GM18498 (cell line): Measurements from ENCODE around the gene UVRAG.
"Not testable (repeated sequence)": the region's sequence is repeated elsewhere in the genome, so short reads cannot be mapped to it uniquely, and the experiment has no call there.

ENCODE experiments used
- ATAC-seq: cut with Tn5 transposase; IDR thresholded peaks from one replicate; pipeline ENCODE4 v1.9.1; 2021; ENCODE audit warnings: mild to moderate bottlenecking, moderate library complexity; ENCODE audit not compliant: unreplicated experiment

The UVRAG gene

GRCh38 chr11:75910426-75911145 is 95.6 kb downstream of the UVRAG start:
- ATAC-seq, result no peak

- ATAC-seq, result no peak
Measured at GRCh38 chr11:75911459-75911858, 96.4 kb downstream of the UVRAG start.

DNA sequence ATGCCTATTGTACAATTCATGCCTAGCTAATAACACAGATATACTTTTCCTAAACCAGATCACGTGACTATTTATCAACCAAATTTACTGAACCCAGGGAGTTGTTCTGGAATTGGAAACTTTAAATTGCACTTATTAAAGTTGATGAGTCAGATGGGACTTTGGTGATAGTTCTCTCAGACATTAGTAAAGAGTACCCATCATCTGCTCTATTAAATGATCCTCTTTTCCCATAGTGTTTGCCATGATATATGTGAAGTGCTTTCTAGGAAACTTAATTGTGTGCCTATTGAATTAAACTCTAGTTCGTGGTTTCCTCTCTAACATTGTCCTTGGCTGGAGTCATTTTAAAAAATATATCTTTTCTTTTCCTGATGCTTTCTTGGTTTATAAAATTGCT is 99.0 kb downstream of the UVRAG start:
- no peak for ATAC-seq

- ATAC-seq, result no peak
Measured at GRCh38 chr11:75916882-75917281, 101.9 kb downstream of the UVRAG start.

DNA sequence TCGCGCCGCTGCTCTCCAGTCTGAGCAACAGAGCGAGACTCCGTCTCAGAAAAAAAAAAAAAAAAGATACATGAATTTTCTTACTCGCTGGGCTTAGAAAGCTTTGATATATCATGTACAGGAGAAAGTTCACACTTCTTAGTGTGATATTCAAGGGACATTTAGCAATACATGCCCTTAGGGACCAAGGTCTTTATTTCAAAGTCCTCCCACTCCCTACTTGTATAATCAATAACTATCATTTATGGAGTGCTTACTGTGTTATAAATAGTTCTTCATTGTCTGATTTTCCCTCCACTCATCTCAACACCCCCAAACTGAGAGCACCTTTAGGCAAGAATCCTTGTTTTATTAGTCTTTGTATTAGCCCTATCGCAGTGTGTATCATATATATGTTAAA is 103.3 kb downstream of the UVRAG start:
- ATAC-seq, result no peak

- ATAC-seq, result no peak
Measured at GRCh38 chr11:75919525-75919924, 104.5 kb downstream of the UVRAG start.

DNA sequence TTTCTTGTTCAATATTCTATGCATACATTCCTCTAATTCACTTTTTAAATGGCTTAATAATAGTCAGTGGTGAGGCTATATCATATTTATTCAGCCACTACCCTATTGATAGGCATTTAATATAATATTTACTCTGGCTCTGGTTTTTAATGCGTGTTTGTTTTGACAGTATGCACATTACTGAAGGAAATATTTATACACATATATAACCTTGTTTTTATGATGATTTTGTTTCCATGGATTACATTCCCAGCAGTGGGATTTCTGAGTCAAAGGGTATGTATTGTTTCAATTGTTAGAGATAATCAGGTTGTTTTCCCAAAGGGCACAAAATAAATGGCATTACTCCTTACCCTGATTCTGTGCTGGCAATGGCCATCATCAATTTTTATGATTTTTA is 105.8 kb downstream of the UVRAG start:
- no peak for ATAC-seq

- ATAC-seq, result no peak
Measured at GRCh38 chr11:75921808-75922207, 106.8 kb downstream of the UVRAG start.

DNA sequence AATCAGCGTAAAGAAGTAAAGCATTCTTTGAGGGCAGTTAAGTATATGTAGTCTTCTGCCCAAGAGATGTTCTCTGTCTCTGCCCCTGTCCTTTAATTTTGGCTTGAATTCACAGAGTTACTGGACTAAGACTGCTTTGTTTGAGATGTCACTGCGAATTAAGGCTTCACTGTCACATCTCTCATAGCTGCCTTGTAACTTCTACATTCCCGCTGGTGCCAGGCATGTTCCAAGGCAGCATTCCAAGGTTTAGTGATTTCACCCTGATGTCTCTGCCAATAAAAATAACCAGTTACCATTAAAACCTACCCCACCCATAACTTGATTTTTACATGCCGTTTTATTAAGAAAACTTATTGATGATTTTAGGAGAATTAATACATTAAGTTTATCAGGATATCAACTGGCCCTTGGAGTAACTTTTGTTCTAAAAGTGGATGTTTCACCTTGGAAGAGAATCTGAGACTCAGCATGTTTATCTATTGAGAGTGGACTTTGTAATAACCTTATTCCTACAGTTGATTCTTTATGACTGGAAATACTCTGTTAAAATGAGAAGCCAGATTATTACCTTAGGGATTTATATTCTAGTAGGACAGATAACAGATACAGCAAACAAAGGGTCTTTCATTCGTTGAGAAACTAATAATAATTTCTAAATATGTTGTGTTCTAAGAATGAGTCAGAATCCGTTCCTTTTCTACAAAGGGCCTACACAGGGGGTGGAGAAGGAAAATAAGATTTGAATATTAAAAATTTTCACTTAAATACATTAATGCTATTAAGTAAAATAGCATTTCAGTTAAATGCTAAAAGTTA is 110.2 kb downstream of the UVRAG start:
- ATAC-seq, result no peak

GRCh38 chr11:75925785-75926164 is 110.8 kb downstream of the UVRAG start:
- ATAC-seq, result no peak

- ATAC-seq, result no peak
Measured at GRCh38 chr11:75929706-75930105, 114.7 kb downstream of the UVRAG start.

- ATAC-seq, result no peak
Measured at GRCh38 chr11:75930534-75930933, 115.5 kb downstream of the UVRAG start.

DNA sequence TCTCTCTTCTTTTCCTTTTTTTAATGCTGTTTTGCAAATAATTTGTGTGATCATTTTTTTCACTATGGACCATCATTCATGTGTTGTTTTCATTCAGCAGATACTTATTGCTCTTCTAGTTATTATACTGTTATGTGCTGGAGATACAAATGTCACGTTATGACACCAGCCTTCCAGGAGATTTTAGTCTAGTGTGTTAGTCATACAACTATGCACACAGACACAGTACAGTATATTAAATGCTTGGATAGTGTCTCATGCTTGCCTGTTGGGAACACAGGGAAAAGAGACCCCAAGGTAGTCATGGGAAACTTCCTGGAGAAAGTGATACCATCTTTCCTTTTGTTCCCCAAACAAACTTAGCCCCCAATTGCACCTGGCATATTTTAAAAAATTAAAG is 116.1 kb downstream of the UVRAG start:
- no peak for ATAC-seq

DNA sequence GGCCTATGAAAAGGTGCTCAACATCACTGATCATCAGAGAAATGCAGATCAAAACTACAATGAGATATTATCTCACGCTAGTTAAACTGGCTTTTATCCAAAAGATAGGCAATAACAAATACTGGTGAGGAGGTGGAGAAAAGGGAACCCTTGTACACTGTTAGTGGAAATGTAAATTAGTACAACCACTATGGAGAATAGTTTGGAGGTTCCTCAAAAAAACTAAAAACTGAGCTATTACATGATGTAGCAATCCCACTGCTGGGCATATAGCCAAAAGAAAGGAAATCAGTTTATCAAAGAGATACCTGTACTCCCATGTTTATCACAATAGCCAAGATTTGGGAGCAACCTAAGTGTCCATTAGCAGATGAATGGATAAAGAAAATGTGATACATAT is 118.7 kb downstream of the UVRAG start:
- ATAC-seq, result not testable (repeated sequence)

GRCh38 chr11:75934851-75935250 is 119.8 kb downstream of the UVRAG start:
- ATAC-seq, result no peak

DNA sequence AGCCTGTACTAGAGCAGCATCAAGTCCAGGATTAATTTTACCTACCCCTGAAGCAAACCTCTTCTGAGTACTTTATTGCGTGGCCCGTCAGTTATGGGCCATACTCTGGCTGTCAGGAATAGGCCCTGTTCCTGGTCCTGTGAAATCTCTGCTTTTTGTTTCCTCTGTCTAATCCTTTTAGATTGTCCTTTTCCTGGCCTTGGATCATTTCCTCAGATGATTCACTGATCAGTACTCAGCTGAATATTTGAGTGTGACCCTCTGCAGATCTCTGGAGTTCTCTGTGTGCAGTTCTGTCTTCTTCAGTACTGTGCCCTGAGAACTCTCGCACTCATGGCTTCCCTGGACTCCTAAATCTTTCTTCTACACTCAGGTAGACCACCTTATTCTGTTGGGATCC is 123.5 kb downstream of the UVRAG start:
- no peak for ATAC-seq

DNA sequence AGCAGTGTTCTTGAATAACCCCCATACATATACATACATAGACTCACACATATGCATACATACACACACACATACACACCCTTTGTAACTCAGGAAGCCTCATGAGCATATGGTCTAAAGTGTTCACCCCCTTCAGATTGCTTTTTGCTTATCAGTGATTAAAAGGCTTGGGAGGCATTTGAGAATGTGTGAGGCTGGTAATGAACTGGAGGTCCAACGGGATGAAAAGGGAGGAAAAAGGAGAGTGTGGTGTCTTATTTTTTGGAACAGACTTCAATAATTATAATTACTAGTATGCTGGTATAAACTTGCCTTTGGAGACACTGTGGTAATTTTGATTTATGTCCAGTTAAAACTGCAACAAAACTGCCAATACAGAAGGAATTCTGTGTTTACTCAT is 124.5 kb downstream of the UVRAG start:
- ATAC-seq, result no peak

DNA sequence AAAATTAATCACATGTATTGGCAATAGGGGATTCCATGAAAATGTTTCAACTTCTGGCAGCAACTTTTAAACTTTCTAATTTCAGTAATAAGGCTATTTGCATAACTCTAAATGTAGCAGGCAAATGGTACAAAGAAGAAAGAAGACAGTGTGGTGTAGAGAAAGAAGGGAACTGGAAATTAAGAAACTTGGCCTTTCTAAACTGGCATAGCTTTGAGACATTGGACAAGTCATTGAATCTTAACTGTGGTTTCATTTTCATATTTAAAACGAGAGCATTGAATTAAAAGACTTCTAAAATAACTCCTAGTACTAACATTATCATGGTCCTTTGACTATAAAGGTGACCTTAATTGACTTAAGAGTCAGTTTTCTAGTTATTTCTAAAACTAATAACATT is 125.0 kb downstream of the UVRAG start:
- no peak for ATAC-seq

DNA sequence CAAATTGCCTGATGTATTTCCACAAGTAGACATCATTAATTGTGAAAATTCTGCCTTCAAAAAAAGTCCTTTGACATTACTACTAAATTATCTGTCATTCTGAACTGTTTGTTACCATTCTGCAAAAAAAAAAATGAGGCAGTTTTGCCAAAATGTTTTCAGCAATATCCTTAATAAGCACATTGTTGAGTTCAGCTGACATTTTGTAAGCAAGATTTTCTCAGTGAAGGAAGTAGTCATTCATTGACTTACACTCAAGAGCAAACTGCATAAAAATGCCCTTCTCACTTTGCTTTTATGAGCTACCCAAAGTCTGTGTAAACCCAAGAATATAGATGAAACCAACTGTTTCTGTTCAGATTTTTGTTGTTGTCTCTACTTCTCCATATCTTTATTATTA is 125.9 kb downstream of the UVRAG start:
- ATAC-seq, result no peak

GRCh38 chr11:75944515-75944914 is 129.5 kb downstream of the UVRAG start:
- ATAC-seq, result no peak

- no peak for ATAC-seq
Measured at GRCh38 chr11:75945446-75945845, 130.4 kb downstream of the UVRAG start.

GRCh38 chr11:75945947-75946346 is 130.9 kb downstream of the UVRAG start:
- no peak for ATAC-seq
